DOHH2 (cell line): Measurements from ENCODE around the gene LPIN3.

Source experiments
- H3F3A ChIP-seq: fragments of 200-600 bp; sonication (generic), shearing (Covaris generic); 2 replicates; pipeline ENCODE4 v1.6.0; 2016; ENCODE audit warnings: antibody characterized with exemption, mild to moderate bottlenecking; ENCODE audit not compliant: control insufficient read depth, insufficient read depth
- H3K27ac ChIP-seq: fragments of 200-600 bp; sonication (generic); 2 replicates; pipeline ENCODE4 v1.5.1; 2014; ENCODE audit warnings: low read depth, mild to moderate bottlenecking, low read length, moderate library complexity
- H3K27me3 ChIP-seq: fragments of 200-600 bp; sonication (generic); 2 replicates; pipeline ENCODE4 v1.6.1; 2014; ENCODE audit warnings: mild to moderate bottlenecking, low read length, mixed read lengths; ENCODE audit not compliant: control insufficient read depth
- H3K36me3 ChIP-seq: fragments of 200-600 bp; sonication (generic); 2 replicates; pipeline ENCODE4 v1.6.1; 2014; ENCODE audit warnings: mild to moderate bottlenecking, low read length, moderate library complexity, mixed read lengths; ENCODE audit not compliant: control insufficient read depth
- H3K4me1 ChIP-seq: fragments of 200-600 bp; sonication (generic); 2 replicates; pipeline ENCODE4 v1.6.1; 2014; ENCODE audit warnings: mild to moderate bottlenecking, low read length, mixed read lengths; ENCODE audit not compliant: control insufficient read depth
- H3K4me2 ChIP-seq: fragments of 200-600 bp; sonication (generic); 2 replicates; pipeline ENCODE4 v1.6.0; 2014; ENCODE audit warnings: mild to moderate bottlenecking, low read length, moderate library complexity
- H3K4me3 ChIP-seq: fragments of 200-600 bp; sonication (generic); 2 replicates; pipeline ENCODE4 v1.5.1; 2014; ENCODE audit warnings: mild to moderate bottlenecking, low read length, mixed read lengths
- H3K79me2 ChIP-seq: fragments of 200-600 bp; sonication (generic); 2 replicates; pipeline ENCODE4 v1.6.1; 2014; ENCODE audit warnings: mild to moderate bottlenecking, low read length, mixed read lengths; ENCODE audit not compliant: control insufficient read depth
- H3K9me2 ChIP-seq: fragments of 200-600 bp; sonication (generic); replicated peaks from 2 replicates; pipeline ENCODE4 v1.6.1; 2014; ENCODE audit warnings: mild to moderate bottlenecking, low read length, mixed read lengths; ENCODE audit not compliant: control insufficient read depth
- H3K9me3 ChIP-seq: fragments of 200-600 bp; sonication (generic); 2 replicates; pipeline ENCODE4 v1.6.1; 2014; ENCODE audit warnings: antibody characterized with exemption, low read length, mixed read lengths; ENCODE audit not compliant: control insufficient read depth, insufficient read depth
- H4K20me1 ChIP-seq: fragments of 200-600 bp; sonication (generic); 2 replicates; pipeline ENCODE4 v1.6.0; 2014; ENCODE audit warnings: low read depth, mild to moderate bottlenecking, antibody characterized with exemption, low read length, moderate library complexity; ENCODE audit not compliant: control insufficient read depth, insufficient read depth
- CTCF ChIP-seq: fragments of 200-600 bp; sonication (generic); IDR thresholded peaks from one replicate; pipeline ENCODE4 v1.5.1; 2014; ENCODE audit warnings: antibody characterized with exemption, mild to moderate bottlenecking, low read depth, low read length; ENCODE audit not compliant: poor library complexity, severe bottlenecking
- EZH2phosphoT487 ChIP-seq: fragments of 200-600 bp; sonication (generic); IDR thresholded peaks from 2 replicates; pipeline ENCODE4 v1.6.1; 2017; ENCODE audit warnings: borderline replicate concordance, mild to moderate bottlenecking, antibody characterized with exemption, low read length, moderate library complexity, mixed read lengths

Gene LPIN3

GRCh38 chr20:41339957-41340326, 679 bp upstream of the LPIN3 start:
- Histone ChIP-seq H3F3A (no peaks in the 10 kb centered on the region), H3K4me3 (peak overlapping the region; percentile 69), H3K9me2 (no peaks in the 10 kb centered on the region), H3K36me3 (no peaks in the 10 kb centered on the region), H3K27ac (no peak overlapping the region), H3K4me1 (peaks cover 13% of the 10 kb centered on the region), H3K9me3 (no peaks in the 10 kb centered on the region), H3K4me2 (peak overlapping the region; percentile 82), H4K20me1 (no peaks in the 10 kb centered on the region), H3K27me3 (no peaks in the 10 kb centered on the region), H3K79me2 (no peaks in the 10 kb centered on the region)
- TF ChIP-seq EZH2phosphoT487: no peak
- TF ChIP-seq CTCF: peak; percentile 98

GRCh38 chr20:41342474-41343464, 2.1 kb downstream of the LPIN3 start:
- H3K27ac ChIP-seq: no peak overlapping the region
- H3K36me3 ChIP-seq: no peaks in the 10 kb centered on the region
- no peaks in the 10 kb centered on the region for H4K20me1 ChIP-seq
- no peaks in the 10 kb centered on the region for H3K9me2 ChIP-seq
- no peaks in the 10 kb centered on the region for H3K9me3 ChIP-seq
- H3K4me2 ChIP-seq: no peak overlapping the region
- no peaks in the 10 kb centered on the region for H3F3A ChIP-seq
- H3K79me2 ChIP-seq: no peaks in the 10 kb centered on the region
- no peak overlapping the region for H3K4me3 ChIP-seq
- TF ChIP-seq EZH2phosphoT487 (no peak), CTCF (no peak)
- H3K4me1 ChIP-seq: peaks cover 13% of the 10 kb centered on the region
- H3K27me3 ChIP-seq: no peaks in the 10 kb centered on the region

GRCh38 chr20:41344477-41344876, 3.9 kb downstream of the LPIN3 start:
- Histone ChIP-seq H3K9me3 (no peaks in the 10 kb centered on the region), H3K27me3 (no peaks in the 10 kb centered on the region), H3K27ac (no peak overlapping the region), H4K20me1 (no peaks in the 10 kb centered on the region), H3K4me1 (peaks cover 13% of the 10 kb centered on the region), H3K79me2 (no peaks in the 10 kb centered on the region), H3F3A (no peaks in the 10 kb centered on the region), H3K4me3 (no peak overlapping the region), H3K4me2 (no peak overlapping the region), H3K9me2 (no peaks in the 10 kb centered on the region), H3K36me3 (no peaks in the 10 kb centered on the region)
- TF ChIP-seq EZH2phosphoT487 (no peak), CTCF (no peak)
